SHP77 (cell line): ENCODE data around the gene GNAS-AS1.

ENCODE experiments used
- DNase-seq, 2 experiments: peaks; one replicate each; lab custom pipeline; 2025; lab: John Stamatoyannopoulos, UW

GNAS-AS1 gene

GRCh38 chr20:58884966-58885365 lies 34.3 kb upstream of the GNAS-AS1 start:
- DNase-seq, result no peak

GRCh38 chr20:58883241-58883691 lies 32.6 kb upstream of the GNAS-AS1 start:
- DNase-seq, result no peak

- DNase-seq, result no peak
Observed at GRCh38 chr20:58882704-58883089, 32.0 kb upstream of the GNAS-AS1 start.

- DNase-seq, result no peak
Observed at GRCh38 chr20:58880994-58881752, 30.5 kb upstream of the GNAS-AS1 start.

GRCh38 chr20:58880441-58880840 lies 29.7 kb upstream of the GNAS-AS1 start:
- no peak for DNase-seq

GRCh38 chr20:58878399-58878798 lies 27.7 kb upstream of the GNAS-AS1 start:
- no peak for DNase-seq

GRCh38 chr20:58877976-58878360 lies 27.3 kb upstream of the GNAS-AS1 start:
- DNase-seq, result peak; percentile 35 to 57

- DNase-seq, result no peak
Observed at GRCh38 chr20:58877050-58877975, 26.6 kb upstream of the GNAS-AS1 start.

- no peak for DNase-seq
Observed at GRCh38 chr20:58876437-58876836, 25.7 kb upstream of the GNAS-AS1 start.

GRCh38 chr20:58875541-58876134 lies 24.9 kb upstream of the GNAS-AS1 start:
- DNase-seq, result no peak

- no peak for DNase-seq
Observed at GRCh38 chr20:58875111-58875510, 24.4 kb upstream of the GNAS-AS1 start.

- DNase-seq, result no peak
Observed at GRCh38 chr20:58874469-58874868, 23.8 kb upstream of the GNAS-AS1 start.

GRCh38 chr20:58871533-58872102 lies 20.9 kb upstream of the GNAS-AS1 start:
- DNase-seq, result no peak

- peak; percentile 84 to 89 for DNase-seq
Observed at GRCh38 chr20:58870293-58871014, 19.8 kb upstream of the GNAS-AS1 start.

- DNase-seq, result peak in 1 of 2 experiments; percentile 24
Observed at GRCh38 chr20:58869662-58870227, 19.0 kb upstream of the GNAS-AS1 start.

GRCh38 chr20:58868795-58869194 lies 18.1 kb upstream of the GNAS-AS1 start:
- peak; percentile 66 to 80 for DNase-seq

- DNase-seq, result no peak
Observed at GRCh38 chr20:58867211-58867610, 16.5 kb upstream of the GNAS-AS1 start.

- DNase-seq, result no peak
Observed at GRCh38 chr20:58865843-58866242, 15.1 kb upstream of the GNAS-AS1 start.

GRCh38 chr20:58864346-58864745 lies 13.6 kb upstream of the GNAS-AS1 start:
- DNase-seq, result peak; percentile 32 to 40

- DNase-seq, result no peak
Observed at GRCh38 chr20:58863044-58863790, 12.5 kb upstream of the GNAS-AS1 start.
